Right cardiac atrium (tissue), 5 donors: ENCODE results near the gene WAC. TPM values are rescaled to one million over a fixed set of nuclear protein-coding genes. Genes with fewer than 3 reads are reported as not detected.
"Not testable (repeated sequence)": the region's sequence is repeated elsewhere in the genome, so short reads cannot be mapped to it uniquely, and the experiment has no call there.

Experiments
- ATAC-seq, 2 donors: fragments of 200-7000 bp; cut with Tn5 transposase; one replicate each; pipeline versions ENCODE4 v1.8.0 to v1.9.1; 2020; ENCODE audit warnings: moderate library complexity in 2 of 2, mild to moderate bottlenecking in 1 of 2
- DNase-seq, 3 donors: peaks; one replicate each; pipeline ENCODE4 v3.0.0-alpha.2; 2020
- H3K27ac ChIP-seq: one replicate; pipeline ENCODE4 v1.5.1; 2013; ENCODE audit warnings: mild to moderate bottlenecking, low read length, control low read depth, moderate library complexity
- H3K27me3 ChIP-seq: one replicate; pipeline ENCODE4 v1.6.1; 2013; ENCODE audit not compliant: control insufficient read depth, insufficient read depth
- H3K4me1 ChIP-seq: one replicate; pipeline ENCODE4 v1.6.1; 2013; ENCODE audit warnings: low read length; ENCODE audit not compliant: control insufficient read depth, insufficient read depth
- H3K4me3 ChIP-seq: one replicate; pipeline ENCODE4 v1.5.1; 2013; ENCODE audit warnings: low read length, control low read depth
- H3K9me3 ChIP-seq: one replicate; pipeline ENCODE4 v1.6.1; 2013; ENCODE audit warnings: low read length; ENCODE audit not compliant: control insufficient read depth
- WGBS: extraction: QIAGEN DNeasy Blood & Tissue Kit; methylation state at CpG from one replicate; pipeline ENCODE4 v1.1.7; 2013; 5-methylcytosine and 5-hydroxymethylcytosine counted together
- intact Hi-C, 4 donors: fragments of 100-400 bp; cut with DNase I; formaldehyde crosslinking; loops; one replicate each; pipeline versions ENCODE4 v1.11.0 to v1.14.0; 2022 to 2023
- long read RNA-seq, 4 donors: library from polyadenylated mRNA; unstranded; transcript quantifications; one replicate each; pipeline ENCODE4 v2.0.0, GENCODE V29; 2020 to 2021
- polyA plus RNA-seq: library from polyadenylated mRNA; stranded (reverse); fragments of 200-250 nt; gene quantifications from one replicate; pipeline ENCODE4 v1.2.3, GENCODE V29; 2013
- total RNA-seq, 4 donors: library from RNA; stranded (reverse); fragmentation: NEBNext Ultra II Directional; extraction: Animal tissue kit (Norgen Biotek cat#: 25700); gene quantifications; one replicate each; pipeline ENCODE4 v1.2.1, GENCODE V29; 2021
- donor health status: healthy with polysubstance abuse.
- donor health status: DM: no; HTN: yes; CAD: no.
- donor health status: DM: no; HTN: no; CAD: no.
- donor health status: DM: no; HTN: yes; CAD: no; lungs with severe emphysema.
- donor health status: DM: yes; HTN: yes; CAD: no.

Gene WAC
- total RNA-seq (100 to 1,000 TPM; 102 to 110 (median 104) TPM), polyA plus RNA-seq (30.5 TPM)
- long read RNA-seq, donor 1, full-length matches to known transcripts = 52 of 122 reads
- long read RNA-seq, donor 1, partial matches to known transcripts = 28 of 122 reads
- long read RNA-seq, donor 1, other reads (novel, unspliced or antisense) = 42 of 122 reads
- long read RNA-seq, donor 2, full-length matches to known transcripts = 17 of 37 reads
- long read RNA-seq, donor 2, partial matches to known transcripts = 10 of 37 reads
- long read RNA-seq, donor 2, other reads (novel, unspliced or antisense) = 10 of 37 reads
- long read RNA-seq, donor 3, full-length matches to known transcripts = 13 of 79 reads
- long read RNA-seq, donor 3, partial matches to known transcripts = 45 of 79 reads
- long read RNA-seq, donor 3, other reads (novel, unspliced or antisense) = 21 of 79 reads
- long read RNA-seq, donor 4, transcript WAC-203 (14 exons, 3,042 nt) = major isoform, 8 of 20 reads
- long read RNA-seq, donor 4, partial matches to known transcripts = 6 of 20 reads
- long read RNA-seq, donor 4, other reads (novel, unspliced or antisense) = 5 of 20 reads

DNA sequence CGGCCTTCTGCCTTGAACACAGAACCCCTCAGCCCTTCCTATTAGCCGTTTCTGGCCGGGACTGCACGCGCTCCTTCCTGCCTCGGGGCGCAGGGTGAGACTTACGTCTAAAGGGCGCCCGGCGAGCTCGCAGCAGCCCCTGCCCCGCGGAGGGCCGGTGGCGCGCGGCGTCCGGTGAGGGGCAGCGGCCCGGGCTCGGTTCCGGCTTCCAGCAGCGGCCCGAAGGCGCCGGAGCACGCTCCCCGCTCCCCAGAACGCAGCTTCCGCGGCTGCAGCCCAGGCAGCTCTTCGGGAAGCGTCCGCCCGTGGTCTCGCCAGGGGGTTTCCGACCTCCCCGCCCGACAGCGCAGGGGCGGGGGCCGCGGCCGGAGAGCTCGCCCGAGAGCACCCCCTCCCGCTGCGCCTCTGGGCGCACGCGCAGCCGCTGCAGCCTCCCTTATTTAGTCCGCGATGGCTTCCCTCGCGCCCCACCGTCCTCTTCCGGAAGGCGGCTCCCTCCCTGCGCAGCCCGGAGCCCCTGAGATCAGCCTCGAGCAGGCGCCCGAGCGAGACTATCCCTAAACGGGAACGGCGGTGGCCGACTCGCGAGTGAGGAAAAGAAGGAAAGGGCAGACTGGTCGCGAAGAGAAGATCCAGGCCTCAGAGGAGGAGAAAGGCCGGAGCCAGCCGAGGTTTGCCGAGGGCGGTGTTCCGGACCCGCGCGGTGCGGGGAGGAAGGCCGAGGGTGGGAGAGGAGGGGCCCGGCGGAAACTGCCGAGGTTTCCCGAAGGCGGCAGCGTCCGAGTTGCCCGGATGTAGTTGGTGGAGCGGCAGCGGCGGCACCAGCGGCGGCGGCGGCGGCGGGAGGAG is at the start of gene WAC:
Gene WAC, plus strand, starts transcription at position 782 of the 849 bp plus-strand sequence. CDS start 462 bp downstream, outside the sequence.
- H3K27me3 ChIP-seq = no peaks in the 10 kb centered on the region
- peak; percentile 96 to 99 (median 98) for DNase-seq
- intact Hi-C loops = loop anchor here in 2 of 4 donors (5.0 to 10.0 kb wide), 2 partner anchors 98 to 100 kb away; no protein-coding TSS in a partner anchor
- WGBS = under 1% methylated on average over 102 of the region's 102 CpGs
- H3K4me3 ChIP-seq = peak within 1 kb of the TSS; percentile 98
- ATAC-seq = peak; percentile 96
- peak within 1 kb of the TSS; percentile 98 for H3K27ac ChIP-seq
- H3K9me3 ChIP-seq = no peaks in the 10 kb centered on the region
- H3K4me1 ChIP-seq = peaks cover 1% of the 10 kb centered on the region

DNA sequence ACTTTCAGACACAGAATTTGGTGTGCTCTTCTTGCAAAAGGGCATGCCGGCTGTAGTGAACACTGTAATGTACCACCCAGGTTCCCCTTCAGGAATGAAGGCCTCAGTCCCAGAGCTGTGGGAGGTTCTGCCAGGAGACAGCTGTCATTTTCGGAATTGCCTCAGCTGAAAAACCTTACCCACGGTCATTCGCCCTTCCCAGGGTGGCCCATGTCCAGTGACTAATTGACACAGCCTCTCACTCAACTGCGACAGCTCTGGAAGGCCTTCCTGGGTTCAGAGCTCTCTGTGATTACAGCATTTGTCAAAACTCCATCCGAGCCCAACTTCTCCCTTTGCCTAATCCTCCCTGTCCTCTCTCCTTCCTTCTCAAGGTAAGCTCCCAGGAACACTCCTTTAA is 43.7 kb upstream of the WAC start:
- intact Hi-C loops = no loop called here
- DNase-seq (no peak), ATAC-seq (no peak)
- Histone ChIP-seq H3K9me3 (no peaks in the 10 kb centered on the region), H3K4me3 (no peak overlapping the region), H3K27me3 (no peaks in the 10 kb centered on the region), H3K27ac (no peak overlapping the region), H3K4me1 (no peaks in the 10 kb centered on the region)
- WGBS = 86% methylated on average over 6 of the region's 6 CpGs

DNA sequence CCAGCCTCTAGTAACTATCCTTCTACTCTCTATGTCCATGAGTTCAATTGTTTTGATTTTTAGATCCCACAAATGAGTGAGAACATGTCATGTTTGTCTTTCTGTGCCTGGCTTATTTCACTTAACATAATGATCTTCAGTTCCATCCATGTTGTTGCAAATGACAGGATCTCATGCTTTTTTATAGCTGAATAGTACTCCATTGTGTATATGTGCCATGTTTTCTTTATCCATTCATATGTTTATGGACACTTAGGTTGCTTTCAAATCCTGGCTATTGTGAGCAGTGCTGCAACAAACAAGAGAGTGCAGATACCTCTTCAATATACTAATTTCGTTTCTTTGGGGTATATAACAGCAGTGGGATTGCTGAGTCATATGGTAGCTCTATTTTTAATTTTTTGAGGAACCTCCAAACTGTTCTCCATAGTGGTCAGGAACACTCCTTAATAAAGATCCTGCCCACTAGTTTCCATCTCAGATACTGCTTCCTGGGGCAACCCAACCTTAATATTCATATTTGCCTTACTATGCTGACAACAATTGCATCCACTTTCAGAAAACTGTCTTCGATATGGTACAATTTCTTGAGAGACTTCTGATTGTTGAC is 42.6 kb upstream of the WAC start:
- intact Hi-C loops, H3K9me3 ChIP-seq, H3K4me1 ChIP-seq, H3K27me3 ChIP-seq, ATAC-seq, DNase-seq, H3K27ac ChIP-seq, H3K4me3 ChIP-seq: not testable (repeated sequence)
- 79% methylated on average over 2 of the region's 2 CpGs for WGBS

DNA sequence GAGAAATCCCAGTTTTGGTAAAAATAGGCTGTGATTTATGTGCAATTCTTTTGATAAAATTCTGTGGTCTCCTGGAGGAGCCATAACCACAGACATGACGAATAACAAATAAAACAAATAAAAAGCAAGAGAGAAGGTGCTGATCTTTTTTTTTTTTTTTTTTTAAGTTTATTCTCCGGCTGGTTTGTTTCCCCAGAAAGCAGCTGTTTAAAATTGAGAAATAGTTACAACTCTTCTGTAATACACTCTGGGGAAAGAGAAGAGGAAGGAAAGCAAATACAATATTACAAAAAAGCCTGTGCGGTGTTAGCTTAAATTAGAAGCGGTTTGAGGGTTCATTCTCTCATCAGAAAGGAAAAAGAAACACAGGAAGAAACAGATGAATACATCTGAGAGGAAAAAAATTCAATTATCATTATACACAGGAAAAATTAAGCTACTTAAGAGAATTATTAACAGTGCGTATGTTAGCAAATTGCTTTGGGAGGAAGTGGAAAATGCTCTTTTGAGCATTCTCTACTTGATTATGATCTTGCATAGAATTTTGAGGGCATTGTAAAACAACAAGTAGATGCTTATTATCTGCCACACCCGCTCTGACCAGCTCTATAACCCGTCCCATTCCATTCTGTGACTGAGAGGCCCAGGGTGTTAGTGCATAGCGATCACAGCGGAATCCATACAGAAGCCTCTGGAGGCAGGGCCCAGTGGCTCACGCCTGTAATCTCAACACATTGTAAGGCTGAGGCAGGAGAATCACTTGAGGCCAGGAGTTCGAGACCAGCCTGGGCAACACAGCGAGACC is 40.6 kb upstream of the WAC start:
- H3K4me1 ChIP-seq = no peaks in the 10 kb centered on the region
- H3K9me3 ChIP-seq = no peaks in the 10 kb centered on the region
- WGBS = 66% methylated on average over 12 of the region's 12 CpGs
- H3K4me3 ChIP-seq = no peak overlapping the region
- ATAC-seq = no peak
- H3K27ac ChIP-seq = no peak overlapping the region
- intact Hi-C loops = no loop called here
- H3K27me3 ChIP-seq = no peaks in the 10 kb centered on the region
- DNase-seq = no peak

GRCh38 chr10:28494420-28494819 is 38.5 kb upstream of the WAC start:
- ATAC-seq (no peak), DNase-seq (no peak)
- Histone ChIP-seq H3K4me3 (no peak overlapping the region), H3K4me1 (no peaks in the 10 kb centered on the region), H3K27ac (no peak overlapping the region), H3K27me3 (no peaks in the 10 kb centered on the region), H3K9me3 (no peaks in the 10 kb centered on the region)
- 78% methylated on average over 2 of the region's 2 CpGs for WGBS
- intact Hi-C loops = no loop called here

DNA sequence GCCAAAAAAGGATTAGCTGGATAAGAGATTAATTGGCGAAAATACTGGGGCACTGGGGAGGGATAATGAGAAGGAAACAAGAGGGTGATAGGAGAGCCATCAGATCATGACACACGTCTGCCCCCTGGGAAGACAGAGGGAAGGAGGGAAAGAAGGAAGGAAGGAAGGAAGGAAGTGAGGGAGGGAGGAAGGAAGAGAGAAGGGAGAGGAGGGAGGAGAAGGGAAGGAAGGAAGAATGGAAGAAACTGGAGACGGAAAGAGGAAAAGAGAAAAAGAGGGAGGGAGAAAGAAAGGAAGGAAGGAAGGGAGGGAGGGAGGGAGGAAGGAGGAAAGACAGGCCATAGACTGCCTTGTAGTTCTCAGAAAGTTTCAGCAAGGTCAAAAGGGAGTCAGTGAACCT is 37.8 kb upstream of the WAC start:
- intact Hi-C loops = no loop called here
- no peak overlapping the region for H3K4me3 ChIP-seq
- H3K27me3 ChIP-seq = no peaks in the 10 kb centered on the region
- no peak overlapping the region for H3K27ac ChIP-seq
- DNase-seq (no peak), ATAC-seq (no peak)
- no peaks in the 10 kb centered on the region for H3K4me1 ChIP-seq
- WGBS = 60% methylated on average over 3 of the region's 3 CpGs
- no peaks in the 10 kb centered on the region for H3K9me3 ChIP-seq

GRCh38 chr10:28496017-28496416 is 36.9 kb upstream of the WAC start:
- no peak for ATAC-seq
- Histone ChIP-seq H3K9me3 (no peaks in the 10 kb centered on the region), H3K4me1 (no peaks in the 10 kb centered on the region), H3K27ac (no peak overlapping the region), H3K27me3 (no peaks in the 10 kb centered on the region), H3K4me3 (no peak overlapping the region)
- WGBS = 51% methylated on average over 3 of the region's 3 CpGs
- no peak for DNase-seq
- intact Hi-C loops = no loop called here

DNA sequence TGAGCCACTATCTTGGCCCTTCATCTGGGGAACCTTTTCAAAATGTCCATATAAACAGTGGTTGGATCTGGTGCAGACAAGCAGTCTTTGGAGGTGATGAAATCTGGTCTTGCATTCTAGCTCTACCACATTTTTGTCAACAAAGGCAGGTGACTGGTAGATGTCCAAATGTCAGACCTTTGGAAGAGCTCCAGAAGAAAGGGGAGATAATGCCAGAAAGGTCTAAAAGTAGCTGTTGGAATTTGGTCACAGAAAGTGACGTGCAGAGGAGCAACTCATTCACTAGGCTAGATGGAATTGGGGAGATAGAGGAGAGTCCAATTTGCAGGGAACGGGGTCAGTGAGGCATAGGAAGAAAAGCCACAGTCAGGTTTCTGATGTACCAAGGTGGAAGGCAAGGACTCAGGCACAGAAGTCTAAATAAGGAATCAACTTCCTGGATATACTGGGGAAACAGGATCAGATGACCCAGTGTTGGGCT is 36.4 kb upstream of the WAC start:
- no peaks in the 10 kb centered on the region for H3K27me3 ChIP-seq
- ATAC-seq (no peak), DNase-seq (no peak)
- no peaks in the 10 kb centered on the region for H3K4me1 ChIP-seq
- no peaks in the 10 kb centered on the region for H3K9me3 ChIP-seq
- WGBS = 48% methylated on average over 2 of the region's 2 CpGs
- H3K4me3 ChIP-seq = no peak overlapping the region
- H3K27ac ChIP-seq = no peak overlapping the region
- intact Hi-C loops = no loop called here

GRCh38 chr10:28497313-28498126 is 35.4 kb upstream of the WAC start:
- Histone ChIP-seq H3K9me3 (no peaks in the 10 kb centered on the region), H3K27ac (no peak overlapping the region), H3K27me3 (no peaks in the 10 kb centered on the region), H3K4me1 (no peaks in the 10 kb centered on the region), H3K4me3 (no peak overlapping the region)
- WGBS = 62% methylated on average over 3 of the region's 3 CpGs
- DNase-seq = no peak
- no peak for ATAC-seq
- intact Hi-C loops = no loop called here
